Natural killer cell (primary cell): ENCODE data around the gene GALNT15. TPM values are rescaled to one million over a fixed set of nuclear protein-coding genes. Genes with fewer than 3 reads are reported as not detected.
A peak's percentile ranks its signal among the peaks of the same experiment; 100 is the strongest.

Source experiments
- ATAC-seq, 3 donors: fragments of 150-1000 bp in 2 of 3; fragments of 200-7000 bp in 1 of 3; cut with Tn5 transposase; 1 replicate in 1 of 3; 2 replicates in 2 of 3; pipeline ENCODE4 v1.10.0; 2021; ENCODE audit warnings: mild to moderate bottlenecking in 2 of 3, moderate library complexity in 2 of 3
- DNase-seq, 2 donors: peaks; one replicate each; pipeline versions ENCODE4 v3.0.0 to v3.0.0-alpha.2; 2013 to 2021; ENCODE audit warnings: mixed read lengths in 1 of 2
- H3K27ac ChIP-seq: one replicate; pipeline ENCODE4 v1.5.1; 2013; ENCODE audit warnings: mild to moderate bottlenecking, low read length
- H3K27me3 ChIP-seq: one replicate; pipeline ENCODE4 v1.6.1; 2013; ENCODE audit warnings: low read length; ENCODE audit not compliant: control insufficient read depth, insufficient read depth
- H3K36me3 ChIP-seq: one replicate; pipeline ENCODE4 v1.6.1; 2013; ENCODE audit warnings: low read length; ENCODE audit not compliant: control insufficient read depth, insufficient read depth
- H3K4me1 ChIP-seq: one replicate; pipeline ENCODE4 v1.6.1; 2013; ENCODE audit warnings: low read length; ENCODE audit not compliant: control insufficient read depth, insufficient read depth
- H3K4me3 ChIP-seq: one replicate; pipeline ENCODE4 v1.5.1; 2013; ENCODE audit warnings: low read length
- H3K9me3 ChIP-seq: one replicate; pipeline ENCODE4 v1.6.1; 2013; ENCODE audit warnings: low read length; ENCODE audit not compliant: control insufficient read depth, insufficient read depth
- H3K27ac Mint-ChIP-seq, 2 donors: one replicate each; pipeline ENCODE4 v1.8.0; 2022; ENCODE audit warnings: mild to moderate bottlenecking in 2 of 2, mixed read lengths in 2 of 2, moderate library complexity in 1 of 2
- H3K27me3 Mint-ChIP-seq, 2 donors: one replicate each; pipeline ENCODE4 v1.8.0; 2022; ENCODE audit warnings: low read depth in 2 of 2, mixed read lengths in 2 of 2
- H3K36me3 Mint-ChIP-seq: one replicate; pipeline ENCODE4 v1.8.0; 2022; ENCODE audit warnings: mixed read lengths
- H3K4me1 Mint-ChIP-seq, 2 donors: one replicate each; pipeline ENCODE4 v1.8.0; 2022; ENCODE audit warnings: mixed read lengths in 2 of 2
- H3K4me3 Mint-ChIP-seq: one replicate; pipeline ENCODE4 v1.8.0; 2022; ENCODE audit warnings: mild to moderate bottlenecking, moderate library complexity, mixed read lengths
- H3K9me3 Mint-ChIP-seq, 2 donors: one replicate each; pipeline ENCODE4 v1.8.0; 2022; ENCODE audit warnings: mixed read lengths in 2 of 2
- WGBS: methylation state at CpG from one replicate; pipeline ENCODE4 v1.1.7; 2013; ENCODE audit warnings: missing lambda C conversion rate; ENCODE audit not compliant: insufficient coverage; 5-methylcytosine and 5-hydroxymethylcytosine counted together
- intact Hi-C: fragments of 100-400 bp; cut with micrococcal nuclease; formaldehyde crosslinking; loops from one replicate; pipeline ENCODE4 v1.14.2; 2022
- total RNA-seq, 4 donors: library from RNA; stranded (reverse); fragments of 120-200 nt in 1 of 4; gene quantifications; one replicate each; pipeline versions ENCODE4 v1.2.3 to v1.2.4, GENCODE V29; 2013 to 2022
- TF ChIP-seq, protein P1 (sequence below): fragments of 200-600 bp; IDR thresholded peaks from one replicate; pipeline ENCODE4 v1.8.0; 2022; ENCODE audit warnings: antibody characterized with exemption

Gene GALNT15
- total RNA-seq, 3 donors from 2014 or later (not counting 1 experiment from before 2014, with no cell fraction given) = not detected

GRCh38 chr3:16148783-16149182 is 25.7 kb upstream of the GALNT15 start:
- DNase-seq = no peak
- intact Hi-C loops = no loop called here
- Histone ChIP-seq H3K27ac (peak overlapping the region; percentile 13), H3K4me1 (no peaks in the 10 kb centered on the region), H3K9me3 (no peaks in the 10 kb centered on the region), H3K27me3 (peaks cover 2% of the 10 kb centered on the region), H3K36me3 (no peaks in the 10 kb centered on the region), H3K4me3 (no peak overlapping the region)
- H3K27ac Mint-ChIP-seq = no peak overlapping the region
- H3K36me3 Mint-ChIP-seq = no peaks in the 10 kb centered on the region
- WGBS = 68% methylated on average over 3 of the region's 4 CpGs
- TF ChIP-seq, protein P1, sequence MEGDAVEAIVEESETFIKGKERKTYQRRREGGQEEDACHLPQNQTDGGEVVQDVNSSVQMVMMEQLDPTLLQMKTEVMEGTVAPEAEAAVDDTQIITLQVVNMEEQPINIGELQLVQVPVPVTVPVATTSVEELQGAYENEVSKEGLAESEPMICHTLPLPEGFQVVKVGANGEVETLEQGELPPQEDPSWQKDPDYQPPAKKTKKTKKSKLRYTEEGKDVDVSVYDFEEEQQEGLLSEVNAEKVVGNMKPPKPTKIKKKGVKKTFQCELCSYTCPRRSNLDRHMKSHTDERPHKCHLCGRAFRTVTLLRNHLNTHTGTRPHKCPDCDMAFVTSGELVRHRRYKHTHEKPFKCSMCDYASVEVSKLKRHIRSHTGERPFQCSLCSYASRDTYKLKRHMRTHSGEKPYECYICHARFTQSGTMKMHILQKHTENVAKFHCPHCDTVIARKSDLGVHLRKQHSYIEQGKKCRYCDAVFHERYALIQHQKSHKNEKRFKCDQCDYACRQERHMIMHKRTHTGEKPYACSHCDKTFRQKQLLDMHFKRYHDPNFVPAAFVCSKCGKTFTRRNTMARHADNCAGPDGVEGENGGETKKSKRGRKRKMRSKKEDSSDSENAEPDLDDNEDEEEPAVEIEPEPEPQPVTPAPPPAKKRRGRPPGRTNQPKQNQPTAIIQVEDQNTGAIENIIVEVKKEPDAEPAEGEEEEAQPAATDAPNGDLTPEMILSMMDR = no peak
- H3K9me3 Mint-ChIP-seq = peaks cover 0 to 2% of the 10 kb centered on the region in 2 donors
- H3K4me3 Mint-ChIP-seq = no peak overlapping the region
- peak; percentile 24 to 53 (median 49) for ATAC-seq
- peaks cover 0 to 6% of the 10 kb centered on the region in 2 donors for H3K4me1 Mint-ChIP-seq
- peaks cover 5 to 13% of the 10 kb centered on the region in 2 donors for H3K27me3 Mint-ChIP-seq

DNA sequence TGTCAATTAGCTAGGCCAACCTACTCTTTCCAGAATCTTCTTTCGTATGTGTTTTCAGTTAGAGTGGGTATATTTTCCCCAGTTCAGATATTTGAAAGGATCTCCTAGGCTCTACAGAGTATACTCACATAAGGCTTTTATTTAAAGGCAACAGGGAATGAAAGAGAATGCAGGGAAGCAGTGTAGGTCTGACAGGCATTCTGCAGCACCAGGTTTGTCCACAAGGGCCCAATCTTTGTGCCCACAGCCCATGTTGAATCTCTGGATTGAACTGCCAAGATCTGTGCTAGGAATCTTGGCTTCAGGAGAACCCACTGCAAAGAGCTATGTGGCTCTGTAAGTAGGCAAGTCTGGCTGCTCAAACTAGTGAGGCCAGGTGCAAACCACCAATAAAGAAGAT is 24.2 kb upstream of the GALNT15 start:
- Mint-ChIP-seq H3K27me3 (peaks cover 8 to 20% of the 10 kb centered on the region in 2 donors), H3K27ac (no peak overlapping the region), H3K4me1 (peaks cover 0 to 6% of the 10 kb centered on the region in 2 donors), H3K36me3 (no peaks in the 10 kb centered on the region), H3K4me3 (no peak overlapping the region), H3K9me3 (peaks cover 0 to 2% of the 10 kb centered on the region in 2 donors)
- no peaks in the 10 kb centered on the region for H3K36me3 ChIP-seq
- no peaks in the 10 kb centered on the region for H3K9me3 ChIP-seq
- ATAC-seq (no peak), DNase-seq (no peak)
- H3K27ac ChIP-seq = no peak overlapping the region
- 100% methylated on average over 1 of the region's 1 CpG for WGBS
- H3K4me1 ChIP-seq = no peaks in the 10 kb centered on the region
- H3K27me3 ChIP-seq = peaks cover 4% of the 10 kb centered on the region
- no peak overlapping the region for H3K4me3 ChIP-seq
- TF ChIP-seq, protein P1 = no peak
- intact Hi-C loops = no loop called here

DNA sequence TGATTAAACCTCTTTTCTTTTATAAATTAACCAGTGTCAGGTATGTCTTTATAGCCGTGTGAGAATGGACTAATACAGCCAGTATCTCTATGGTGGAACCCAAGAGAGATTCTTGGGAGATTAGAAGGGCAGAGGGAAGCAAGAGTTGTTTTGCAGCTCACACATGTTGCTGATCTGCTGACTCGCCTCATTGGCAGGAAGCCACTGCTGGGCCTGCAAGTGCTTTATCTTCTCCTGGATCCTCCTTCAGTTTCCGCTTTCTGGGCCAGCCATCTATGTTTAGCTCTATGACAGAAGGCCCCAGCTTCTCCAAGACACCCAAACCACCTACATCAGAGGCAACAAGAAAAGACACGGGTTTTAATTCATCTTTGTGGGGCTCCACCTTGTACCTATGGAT is 23.4 kb upstream of the GALNT15 start:
- peaks cover 0 to 2% of the 10 kb centered on the region in 2 donors for H3K9me3 Mint-ChIP-seq
- DNase-seq = no peak
- intact Hi-C loops = no loop called here
- H3K36me3 Mint-ChIP-seq = no peaks in the 10 kb centered on the region
- ATAC-seq = peak in 1 of 3 donors; percentile 60
- WGBS = 31% methylated on average over 4 of the region's 4 CpGs
- Histone ChIP-seq H3K36me3 (no peaks in the 10 kb centered on the region), H3K4me1 (no peaks in the 10 kb centered on the region), H3K9me3 (no peaks in the 10 kb centered on the region), H3K27me3 (peaks cover 4% of the 10 kb centered on the region), H3K27ac (no peak overlapping the region), H3K4me3 (no peak overlapping the region)
- H3K27me3 Mint-ChIP-seq = peaks cover 10 to 24% of the 10 kb centered on the region in 2 donors
- no peak overlapping the region for H3K27ac Mint-ChIP-seq
- H3K4me3 Mint-ChIP-seq = no peak overlapping the region
- peaks cover 0 to 6% of the 10 kb centered on the region in 2 donors for H3K4me1 Mint-ChIP-seq
- TF ChIP-seq, protein P1 = no peak

DNA sequence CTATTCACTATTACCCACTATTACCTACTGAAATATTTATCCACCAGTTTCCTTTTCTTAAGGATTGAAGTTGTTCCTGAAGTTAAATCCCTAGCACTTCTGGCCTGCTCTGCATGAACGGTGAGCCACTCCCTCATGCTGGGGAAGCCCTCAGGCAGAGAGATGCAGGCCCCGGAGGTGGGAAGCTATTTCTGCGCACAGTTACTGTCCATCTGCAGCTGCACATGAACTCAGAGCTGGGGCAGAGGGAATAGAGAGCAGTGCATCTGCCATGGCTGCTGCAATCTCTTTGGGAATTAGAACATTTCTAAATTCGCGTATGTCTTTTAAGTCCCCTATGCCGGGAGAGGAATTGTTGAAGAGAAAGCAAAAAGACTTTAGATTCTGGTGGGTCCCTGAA is 6.3 kb upstream of the GALNT15 start:
- Mint-ChIP-seq H3K27ac (no peak overlapping the region), H3K27me3 (peaks cover 25 to 33% of the 10 kb centered on the region in 2 donors)
- WGBS = 93% methylated on average over 6 of the region's 6 CpGs

More for the DNA sequence above, 6.3 kb upstream of the GALNT15 start:
- Mint-ChIP-seq H3K4me1 (no peaks in the 10 kb centered on the region), H3K4me3 (no peak overlapping the region), H3K36me3 (peaks cover 12% of the 10 kb centered on the region), H3K9me3 (peaks cover 0 to 4% of the 10 kb centered on the region in 2 donors)
- no peak overlapping the region for H3K4me3 ChIP-seq
- DNase-seq (no peak), ATAC-seq (no peak)
- TF ChIP-seq, protein P1 = no peak
- intact Hi-C loops = no loop called here
- no peaks in the 10 kb centered on the region for H3K27me3 ChIP-seq
- peaks cover 3% of the 10 kb centered on the region for H3K9me3 ChIP-seq
- no peaks in the 10 kb centered on the region for H3K36me3 ChIP-seq
- no peak overlapping the region for H3K27ac ChIP-seq
- no peaks in the 10 kb centered on the region for H3K4me1 ChIP-seq
